Caki2 (cell line): Measurements from ENCODE around the gene TMEM119. TPM values are rescaled to one million over a fixed set of nuclear protein-coding genes. Genes with fewer than 3 reads are reported as not detected.
"Not testable (repeated sequence)": the region's sequence is repeated elsewhere in the genome, so short reads cannot be mapped to it uniquely, and the experiment has no call there.

Experiments used
- DNase-seq: peaks from one replicate; pipeline ENCODE4 v3.0.0-alpha.2; 2015; ENCODE audit warnings: low read depth
- in situ Hi-C: cut with HindIII; loops from 2 replicates; pipeline ENCODE4 v1.10.0; 2016; ENCODE audit warnings: low sequenced_read_pairs, low pct_unique_long_range_greater_than_20kb, mixed read lengths
- total RNA-seq: library from RNA; depleted of rRNA; stranded (reverse); fragments of >200 nt; shearing (Covaris generic); gene quantifications from 2 replicates; pipeline ENCODE4 v1.2.3, GENCODE V29; 2014; ENCODE audit warnings: low replicate concordance; rRNA removed

Gene TMEM119
- total RNA-seq, 1 experiment from 2014 or later: not detected

GRCh38 chr12:108562348-108563135, 35.3 kb downstream of the TMEM119 start, which contains the start of gene ISCU:
Gene ISCU (plus strand): TSS chr12:108562596. CDS start chr12:108562623, 27 bp downstream.
- in situ Hi-C loops: no loop called here

GRCh38 chr12:108561852-108562347, 36.0 kb downstream of the TMEM119 start:
- in situ Hi-C loops: no loop called here
- DNase-seq: no peak

More at GRCh38 chr12:108562348-108563135, 35.3 kb downstream of the TMEM119 start, which contains the start of gene ISCU:
- DNase-seq: peak; percentile 89

- in situ Hi-C loops: no loop called here
- peak; percentile 88 for DNase-seq
These were observed 36.8 kb downstream of the TMEM119 start, which contains the start of gene SART3 for GRCh38 chr12:108560752-108561719. Gene SART3 (minus strand): TSS chr12:108561173. CDS start chr12:108561154, 19 bp downstream.

GRCh38 chr12:108560321-108560721, 37.6 kb downstream of the TMEM119 start:
- no peak for DNase-seq
- in situ Hi-C loops: no loop called here

GRCh38 chr12:108559748-108560147, 38.1 kb downstream of the TMEM119 start:
- in situ Hi-C loops: no loop called here
- DNase-seq: no peak

- in situ Hi-C loops: no loop called here
- no peak for DNase-seq
These were observed 38.8 kb downstream of the TMEM119 start for GRCh38 chr12:108559007-108559655.

GRCh38 chr12:108555383-108555782, 42.5 kb downstream of the TMEM119 start:
- DNase-seq, in situ Hi-C loops: not testable (repeated sequence)

GRCh38 chr12:108553799-108554198, 44.1 kb downstream of the TMEM119 start:
- in situ Hi-C loops: no loop called here
- no peak for DNase-seq

GRCh38 chr12:108551535-108551934, 46.3 kb downstream of the TMEM119 start:
- DNase-seq: no peak
- in situ Hi-C loops: no loop called here

GRCh38 chr12:108548954-108549521, 48.8 kb downstream of the TMEM119 start:
- in situ Hi-C loops: no loop called here

GRCh38 chr12:108547686-108548085, 50.2 kb downstream of the TMEM119 start:
- in situ Hi-C loops: no loop called here
- no peak for DNase-seq

More at GRCh38 chr12:108548954-108549521, 48.8 kb downstream of the TMEM119 start:
- no peak for DNase-seq

GRCh38 chr12:108543652-108544051, 54.2 kb downstream of the TMEM119 start:
- in situ Hi-C loops: no loop called here
- no peak for DNase-seq

- in situ Hi-C loops: no loop called here
- no peak for DNase-seq
These were observed 55.6 kb downstream of the TMEM119 start for GRCh38 chr12:108542320-108542719.

Other genes starting within 250 kb of the TMEM119 start
- gene FICD, start 82.8 kb downstream of the TMEM119 start, total RNA-seq: 1.4 and 1.7 TPM in 2 replicates
- gene SART3, start 36.9 kb downstream of the TMEM119 start, total RNA-seq: 19.5 and 26.7 TPM in 2 replicates
- 84.4 and 130 TPM in 2 replicates for gene ISCU, start 35.5 kb downstream of the TMEM119 start, total RNA-seq
- gene SELPLG, start 35.8 kb upstream of the TMEM119 start, total RNA-seq: not detected in 2 replicates
- 75.6 and 89.9 TPM in 2 replicates for gene CORO1C, start 133.4 kb upstream of the TMEM119 start, total RNA-seq